Progenitor cell of endocrine pancreas (in vitro differentiated cells): Measurements from ENCODE around the gene ACD. TPM values are rescaled to one million over a fixed set of nuclear protein-coding genes. Genes with fewer than 3 reads are reported as not detected.

ENCODE experiments used
- DNase-seq: peaks from one replicate; pipeline ENCODE4 v3.0.0; 2021; ENCODE audit warnings: low spot score; ENCODE audit not compliant: unreplicated experiment
- H3K27ac Mint-ChIP-seq: 2 replicates; pipeline ENCODE4 v1.8.0; 2021; ENCODE audit warnings: mild to moderate bottlenecking, moderate library complexity, mixed read lengths
- H3K27me3 Mint-ChIP-seq: 2 replicates; pipeline ENCODE4 v1.8.0; 2021; ENCODE audit warnings: mixed read lengths
- H3K36me3 Mint-ChIP-seq: 2 replicates; pipeline ENCODE4 v1.8.0; 2022; ENCODE audit warnings: mixed read lengths; ENCODE audit not compliant: insufficient read depth
- H3K4me1 Mint-ChIP-seq: 2 replicates; pipeline ENCODE4 v1.8.0; 2021; ENCODE audit warnings: low read depth, mixed read lengths
- H3K4me3 Mint-ChIP-seq: 2 replicates; pipeline ENCODE4 v1.8.0; 2021; ENCODE audit warnings: low read depth, mild to moderate bottlenecking, moderate library complexity, mixed read lengths
- H3K9me3 Mint-ChIP-seq: 2 replicates; pipeline ENCODE4 v1.8.0; 2021; ENCODE audit warnings: low read depth, mixed read lengths
- CTCF ChIP-seq: fragments of 200-600 bp; sonication (generic); IDR thresholded peaks from one replicate; pipeline ENCODE4 v1.5.0; 2021; ENCODE audit warnings: antibody characterized with exemption, mild to moderate bottlenecking; ENCODE audit not compliant: unreplicated experiment
- total RNA-seq: library from RNA; stranded (reverse); gene quantifications from 2 replicates; pipeline ENCODE4 v1.2.1, GENCODE V29; 2021

Gene ACD
- total RNA-seq, 1 donor from 2014 or later: 32.7 TPM

GRCh38 chr16:67632415-67633172, 27.5 kb downstream of the ACD start:
- DNase-seq: no peak
- peak overlapping the region; percentile 73 for H3K27ac Mint-ChIP-seq
- no peaks in the 10 kb centered on the region for H3K9me3 Mint-ChIP-seq
- no peaks in the 10 kb centered on the region for H3K27me3 Mint-ChIP-seq
- no peaks in the 10 kb centered on the region for H3K4me1 Mint-ChIP-seq
- H3K4me3 Mint-ChIP-seq: no peak overlapping the region
- TF ChIP-seq CTCF: no peak
- peaks cover 25% of the 10 kb centered on the region for H3K36me3 Mint-ChIP-seq

DNA sequence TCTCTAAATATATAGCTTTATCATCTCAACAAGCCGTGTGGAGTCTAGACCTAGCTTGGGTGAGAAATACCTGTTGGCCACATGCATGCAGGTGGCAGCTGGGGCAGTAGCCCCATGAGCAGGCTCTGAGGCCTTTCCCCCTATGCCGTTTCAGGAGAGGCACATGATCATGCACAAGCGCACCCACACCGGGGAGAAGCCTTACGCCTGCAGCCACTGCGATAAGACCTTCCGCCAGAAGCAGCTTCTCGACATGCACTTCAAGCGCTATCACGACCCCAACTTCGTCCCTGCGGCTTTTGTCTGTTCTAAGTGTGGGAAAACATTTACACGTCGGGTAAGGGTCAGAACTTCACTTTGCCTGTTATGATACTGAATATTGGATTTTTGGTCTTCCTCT, 31.8 kb downstream of the ACD start:
- peaks cover 29% of the 10 kb centered on the region for H3K36me3 Mint-ChIP-seq
- H3K27ac Mint-ChIP-seq: peak overlapping the region; percentile 20
- no peak for DNase-seq

DNA sequence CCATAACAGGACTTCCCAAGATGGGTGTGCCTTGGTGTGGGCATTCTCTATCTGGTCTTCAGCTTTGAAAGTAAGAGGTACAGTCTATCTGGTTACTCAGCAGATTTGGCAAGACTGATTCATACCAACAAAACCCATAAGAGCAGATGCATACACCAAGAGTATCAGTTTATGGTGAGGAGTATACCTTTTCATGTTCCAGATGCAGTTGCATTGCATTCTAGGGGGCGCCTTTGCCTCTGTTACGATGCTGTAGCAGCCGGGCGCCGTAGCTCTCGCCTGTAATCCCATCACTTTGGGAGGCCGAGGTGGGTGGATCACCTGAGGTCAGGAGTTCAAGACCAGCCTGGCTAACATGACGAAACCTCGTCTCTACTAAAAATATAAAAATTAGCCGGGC, 46.3 kb downstream of the ACD start:
- no peaks in the 10 kb centered on the region for H3K9me3 Mint-ChIP-seq
- H3K36me3 Mint-ChIP-seq: peaks cover 18% of the 10 kb centered on the region

More for the DNA sequence above, 31.8 kb downstream of the ACD start:
- Mint-ChIP-seq H3K9me3 (no peaks in the 10 kb centered on the region), H3K4me3 (no peak overlapping the region), H3K27me3 (no peaks in the 10 kb centered on the region), H3K4me1 (no peaks in the 10 kb centered on the region)
- no peak for TF ChIP-seq CTCF

DNA sequence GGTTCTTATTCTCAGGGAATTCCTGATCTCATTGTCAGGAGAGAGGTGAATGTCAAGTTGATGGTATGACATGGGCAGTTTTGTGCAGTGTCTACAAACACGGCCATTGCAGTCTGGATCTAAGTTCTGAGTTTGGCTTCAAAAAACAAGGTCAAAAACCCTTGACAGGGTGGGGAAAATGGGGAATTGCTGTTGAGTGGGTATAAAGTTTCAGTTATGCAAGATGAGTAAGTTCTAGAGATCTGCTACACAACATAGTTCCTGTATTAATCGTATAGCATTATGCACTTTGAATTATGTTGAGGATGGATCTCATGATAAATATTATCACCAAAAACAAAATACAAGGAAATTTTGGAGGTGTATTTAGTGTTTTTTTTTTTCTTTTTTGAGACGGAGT, 51.7 kb downstream of the ACD start:
- H3K9me3 Mint-ChIP-seq: no peaks in the 10 kb centered on the region
- no peaks in the 10 kb centered on the region for H3K27me3 Mint-ChIP-seq
- H3K4me1 Mint-ChIP-seq: no peaks in the 10 kb centered on the region
- no peak for TF ChIP-seq CTCF
- H3K27ac Mint-ChIP-seq: no peak overlapping the region
- H3K4me3 Mint-ChIP-seq: no peak overlapping the region
- H3K36me3 Mint-ChIP-seq: peaks cover 5% of the 10 kb centered on the region
- no peak for DNase-seq

More for the DNA sequence above, 46.3 kb downstream of the ACD start:
- no peaks in the 10 kb centered on the region for H3K27me3 Mint-ChIP-seq
- no peaks in the 10 kb centered on the region for H3K4me1 Mint-ChIP-seq
- no peak for DNase-seq
- no peak overlapping the region for H3K4me3 Mint-ChIP-seq
- TF ChIP-seq CTCF: peak; percentile 28
- no peak overlapping the region for H3K27ac Mint-ChIP-seq

Other genes starting within 250 kb of the ACD start
- gene ZDHHC1, start 243.8 kb downstream of the ACD start, total RNA-seq: 16.5 and 17.0 TPM in 2 replicates
- gene HSD11B2, start 229.1 kb downstream of the ACD start, total RNA-seq: 38.7 and 44.5 TPM in 2 replicates
- 65.3 and 67.5 TPM in 2 replicates for gene ATP6V0D1, start 179.1 kb downstream of the ACD start, total RNA-seq
- gene AGRP, start 176.7 kb downstream of the ACD start, total RNA-seq: not detected in 2 replicates
- gene RIPOR1, start 131.4 kb downstream of the ACD start, total RNA-seq: 72.7 and 78.8 TPM in 2 replicates
- 67.8 and 69.8 TPM in 2 replicates for gene CTCF, start 97.7 kb downstream of the ACD start, total RNA-seq
- gene CARMIL2, start 15.1 kb downstream of the ACD start, total RNA-seq: 11.8 and 14.2 TPM in 2 replicates
- 5.6 and 6.4 TPM in 2 replicates for gene PARD6A, start 700 bp upstream of the ACD start, total RNA-seq
- 25.1 and 26.1 TPM in 2 replicates for gene ENKD1, start 6.5 kb upstream of the ACD start, total RNA-seq
- gene C16orf86, start 6.6 kb upstream of the ACD start, total RNA-seq: 2.5 and 2.6 TPM in 2 replicates
- gene GFOD2, start 59.1 kb upstream of the ACD start, total RNA-seq: 38.8 and 40.7 TPM in 2 replicates
- gene RANBP10, start 146.3 kb upstream of the ACD start, total RNA-seq: 33.5 and 34.1 TPM in 2 replicates
- 12.3 and 14.5 TPM in 2 replicates for gene TSNAXIP1, start 146.6 kb upstream of the ACD start, total RNA-seq
- gene THAP11, start 182.1 kb upstream of the ACD start, total RNA-seq: 28.6 and 32.0 TPM in 2 replicates
- 167 and 177 TPM in 2 replicates for gene NUTF2, start 186.7 kb upstream of the ACD start, total RNA-seq
- gene CENPT, start 187.4 kb upstream of the ACD start, total RNA-seq: 76.2 and 80.6 TPM in 2 replicates
- 96.8 and 110 TPM in 2 replicates for gene EDC4, start 212.8 kb upstream of the ACD start, total RNA-seq
- gene NRN1L, start 224.6 kb upstream of the ACD start, total RNA-seq: not detected in 2 replicates
- gene PSKH1, start 233.0 kb upstream of the ACD start, total RNA-seq: 42.8 and 45.0 TPM in 2 replicates